HG02973 (cell line): ENCODE data around the gene GTF3C6.
"Not testable (repeated sequence)": the region's sequence is repeated elsewhere in the genome, so short reads cannot be mapped to it uniquely, and the experiment has no call there.

Experiments used
- ATAC-seq: cut with Tn5 transposase; IDR thresholded peaks from one replicate; pipeline ENCODE4 v1.9.1; 2021; ENCODE audit warnings: moderate library complexity; ENCODE audit not compliant: unreplicated experiment

The GTF3C6 gene

GRCh38 chr6:110958329-110959192 is at the start of gene GTF3C6:
Gene GTF3C6, plus strand, starts transcription at chr6:110958706. Its CDS starts 64 bp downstream, at chr6:110958770.
- ATAC-seq, result peak; percentile 94

- ATAC-seq, result no peak
Observed at GRCh38 chr6:110930781-110931180, 27.7 kb upstream of the GTF3C6 start.

GRCh38 chr6:110933912-110934311 is 24.6 kb upstream of the GTF3C6 start:
- no peak for ATAC-seq

GRCh38 chr6:110934381-110934898 is 24.1 kb upstream of the GTF3C6 start:
- ATAC-seq, result no peak

GRCh38 chr6:110935171-110935570 is 23.3 kb upstream of the GTF3C6 start:
- no peak for ATAC-seq

- no peak for ATAC-seq
Observed at GRCh38 chr6:110938171-110938570, 20.3 kb upstream of the GTF3C6 start.

- ATAC-seq, result no peak
Observed at GRCh38 chr6:110939429-110940200, 18.9 kb upstream of the GTF3C6 start.

- peak; percentile 99 for ATAC-seq
Observed at GRCh38 chr6:110944681-110945151, 13.8 kb upstream of the GTF3C6 start.

- ATAC-seq, result no peak
Observed at GRCh38 chr6:110946498-110946897, 12.0 kb upstream of the GTF3C6 start.

- ATAC-seq, result no peak
Observed at GRCh38 chr6:110949679-110950285, 8.7 kb upstream of the GTF3C6 start.

- no peak for ATAC-seq
Observed at GRCh38 chr6:110950440-110950839, 8.1 kb upstream of the GTF3C6 start.

GRCh38 chr6:110951008-110951407 is 7.5 kb upstream of the GTF3C6 start:
- no peak for ATAC-seq

- ATAC-seq, result no peak
Observed at GRCh38 chr6:110951986-110952794, 6.3 kb upstream of the GTF3C6 start.

- ATAC-seq, result no peak
Observed at GRCh38 chr6:110953633-110954303, 4.7 kb upstream of the GTF3C6 start.

- ATAC-seq, result no peak
Observed at GRCh38 chr6:110960014-110960390, 1.5 kb downstream of the GTF3C6 start.

GRCh38 chr6:110962636-110963035 is 4.1 kb downstream of the GTF3C6 start:
- ATAC-seq, result not testable (repeated sequence)

GRCh38 chr6:110965629-110966229 is 7.2 kb downstream of the GTF3C6 start:
- no peak for ATAC-seq

GRCh38 chr6:110968661-110969060 is 10.2 kb downstream of the GTF3C6 start:
- ATAC-seq, result not testable (repeated sequence)

- no peak for ATAC-seq
Observed at GRCh38 chr6:110971468-110971867, 13.0 kb downstream of the GTF3C6 start.
